Measurements from ENCODE around the gene RPS8.
"Not testable (repeated sequence)": the region's sequence is repeated elsewhere in the genome, so short reads cannot be mapped to it uniquely, and the experiment has no call there.

RPS8 gene

GRCh38 chr1:44775078-44775929 lies at the start of gene RPS8:
Gene RPS8, plus strand, starts transcription at chr1:44775540. Its CDS starts 57 bp downstream, at chr1:44775597.
- peak; percentile 45 to 92 (median 88) for DNase-seq

GRCh38 chr1:44730741-44731512 lies 44.4 kb upstream of the RPS8 start, which contains the start of gene RNU5D-1:
Gene RNU5D-1, minus strand, starts transcription at chr1:44731170.
- DNase-seq, result peak in 13 of 14 donors; percentile 11 to 88 (median 81)

DNA sequence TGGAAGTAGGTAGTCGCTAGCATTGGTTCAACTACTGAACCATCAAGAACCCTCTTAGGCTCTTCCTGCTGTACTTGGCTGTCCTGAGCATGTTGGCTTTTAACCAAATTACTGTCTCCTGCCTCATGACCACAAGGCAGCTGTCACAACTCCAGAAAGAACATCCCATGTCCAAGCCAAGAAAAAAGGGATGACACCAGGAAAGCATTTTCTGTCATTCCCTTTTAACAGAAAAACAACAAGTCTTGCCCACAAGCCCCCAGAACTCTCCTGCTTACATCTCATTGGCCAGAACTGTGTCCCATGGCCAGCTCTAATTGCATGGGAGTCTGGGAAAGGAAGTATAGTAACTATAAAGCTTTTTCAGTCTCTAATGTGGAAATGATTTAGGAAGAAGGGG lies 42.0 kb upstream of the RPS8 start:
- DNase-seq, result no peak

- DNase-seq, result no peak
Measured at GRCh38 chr1:44733784-44734183, 41.6 kb upstream of the RPS8 start.

- DNase-seq, result no peak
Measured at GRCh38 chr1:44735992-44736391, 39.3 kb upstream of the RPS8 start.

- DNase-seq, result not testable (repeated sequence)
Measured at GRCh38 chr1:44738953-44739306, 36.4 kb upstream of the RPS8 start.

DNA sequence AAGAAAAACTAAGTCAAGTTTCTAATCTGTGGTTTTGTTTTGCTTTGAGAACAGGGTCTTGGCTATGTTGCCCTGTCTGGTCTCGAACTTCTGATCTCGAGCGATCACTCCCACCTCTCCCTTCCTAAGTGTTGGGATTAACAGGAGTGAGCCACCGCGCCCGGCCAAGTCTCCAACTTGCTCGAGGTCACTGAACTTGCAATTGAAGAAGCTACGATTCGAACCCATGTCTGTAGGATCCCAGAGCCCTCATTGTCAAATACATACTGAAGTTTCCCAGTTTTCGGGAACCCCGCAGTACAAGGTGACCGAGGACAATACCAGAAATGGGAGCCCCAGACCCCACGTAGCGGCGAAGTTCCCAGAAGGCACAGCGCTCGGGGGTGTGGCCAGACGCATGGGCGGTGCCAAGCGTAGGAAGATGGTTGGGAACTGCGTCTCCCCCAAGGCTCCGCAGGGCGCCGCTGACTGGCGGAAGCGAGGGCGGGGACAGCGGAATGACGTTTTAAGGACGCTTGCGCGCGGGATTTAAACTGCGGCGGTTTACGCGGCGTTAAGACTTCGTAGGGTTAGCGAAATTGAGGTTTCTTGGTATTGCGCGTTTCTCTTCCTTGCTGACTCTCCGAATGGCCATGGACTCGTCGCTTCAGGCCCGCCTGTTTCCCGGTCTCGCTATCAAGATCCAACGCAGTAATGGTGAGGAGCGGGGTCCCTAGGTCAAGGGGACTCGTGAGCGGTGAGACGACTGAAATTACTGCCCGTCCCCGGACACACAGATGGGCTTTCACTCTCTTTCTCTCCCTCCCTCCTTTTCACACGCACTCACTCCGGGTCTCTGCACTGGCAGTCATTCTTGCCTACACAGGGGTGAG lies 35.8 kb upstream of the RPS8 start, which contains the start of gene KIF2C:
Gene KIF2C, plus strand, starts transcription at position 531 of the 872 bp plus-strand sequence. Its CDS starts 96 bp downstream, at position 627.
- peak; percentile 51 to 94 (median 90) for DNase-seq

GRCh38 chr1:44740179-44740617 lies 35.1 kb upstream of the RPS8 start:
- no peak for DNase-seq

DNA sequence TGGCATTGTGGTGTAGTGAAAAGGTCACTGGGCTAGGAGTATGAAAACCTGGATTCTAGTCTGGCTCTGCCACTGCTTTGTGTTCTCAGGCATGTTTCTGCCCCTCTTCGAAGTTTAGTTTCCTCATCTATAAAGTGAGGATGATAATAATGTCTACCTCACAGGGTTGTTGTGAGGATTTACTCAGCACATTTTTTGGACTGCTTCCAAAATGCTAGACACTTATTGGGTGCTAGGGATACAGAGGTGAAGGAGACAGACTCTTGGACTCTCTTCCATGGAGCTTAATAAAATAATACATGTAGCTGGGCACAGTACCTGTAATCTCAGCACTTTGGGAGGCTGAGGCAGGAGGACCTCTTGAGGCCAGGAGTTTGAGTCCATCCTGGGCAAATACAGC lies 32.1 kb upstream of the RPS8 start:
- DNase-seq, result no peak

DNA sequence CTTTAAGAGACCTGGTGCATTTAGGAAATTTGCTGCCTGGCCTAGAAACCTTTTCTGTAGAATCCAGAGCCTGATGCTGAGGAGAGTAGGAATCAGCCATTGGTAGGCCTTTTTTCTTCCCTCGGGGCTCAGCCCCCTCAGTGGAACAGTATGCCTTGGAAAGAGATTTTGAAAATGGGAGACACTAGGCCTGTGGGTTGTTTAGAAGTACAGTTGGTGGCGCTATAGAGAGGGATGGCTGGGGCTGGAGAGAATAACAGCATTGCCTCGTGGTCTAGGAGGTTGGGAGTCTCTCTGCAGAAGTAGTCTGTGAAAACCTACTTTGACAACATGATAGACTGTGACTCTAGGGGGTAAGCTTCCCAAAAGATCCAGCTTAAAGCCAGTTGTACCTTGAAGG lies 27.5 kb upstream of the RPS8 start:
- no peak for DNase-seq

DNA sequence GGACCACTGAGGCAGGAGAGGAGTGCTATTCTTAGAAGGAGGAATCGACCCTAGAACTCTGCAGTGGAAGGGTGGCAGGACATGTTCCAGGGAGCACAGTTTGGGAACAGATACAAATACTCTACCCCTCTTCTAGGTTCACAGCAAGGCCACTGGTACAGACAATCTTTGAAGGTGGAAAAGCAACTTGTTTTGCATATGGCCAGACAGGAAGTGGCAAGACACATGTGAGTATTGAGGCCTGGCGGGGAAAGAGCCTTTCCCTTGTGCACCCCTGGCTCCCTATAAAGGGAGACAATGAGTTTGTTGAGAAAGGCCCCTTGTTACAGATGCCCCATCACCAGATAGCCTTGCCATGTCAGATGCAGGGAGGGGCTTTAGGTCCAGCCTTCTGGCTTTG lies 17.9 kb upstream of the RPS8 start:
- DNase-seq, result no peak

DNA sequence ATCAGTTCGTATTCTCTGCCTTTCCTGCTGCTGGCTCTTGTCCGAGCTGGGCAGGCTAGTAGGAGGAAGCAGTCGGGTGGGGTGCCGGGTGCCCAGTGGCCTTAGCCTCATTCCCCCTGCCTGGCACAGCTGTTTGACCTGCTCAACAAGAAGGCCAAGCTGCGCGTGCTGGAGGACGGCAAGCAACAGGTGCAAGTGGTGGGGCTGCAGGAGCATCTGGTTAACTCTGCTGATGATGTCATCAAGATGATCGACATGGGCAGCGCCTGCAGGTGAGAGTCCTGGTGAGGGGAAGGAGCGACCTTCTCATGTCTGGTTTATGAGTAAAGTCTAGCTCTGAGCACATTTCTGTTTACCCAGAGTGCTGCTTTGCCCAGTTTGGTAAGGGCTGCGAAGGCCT lies 16.3 kb upstream of the RPS8 start:
- DNase-seq, result no peak

- no peak for DNase-seq
Measured at GRCh38 chr1:44760876-44761275, 14.5 kb upstream of the RPS8 start.

DNA sequence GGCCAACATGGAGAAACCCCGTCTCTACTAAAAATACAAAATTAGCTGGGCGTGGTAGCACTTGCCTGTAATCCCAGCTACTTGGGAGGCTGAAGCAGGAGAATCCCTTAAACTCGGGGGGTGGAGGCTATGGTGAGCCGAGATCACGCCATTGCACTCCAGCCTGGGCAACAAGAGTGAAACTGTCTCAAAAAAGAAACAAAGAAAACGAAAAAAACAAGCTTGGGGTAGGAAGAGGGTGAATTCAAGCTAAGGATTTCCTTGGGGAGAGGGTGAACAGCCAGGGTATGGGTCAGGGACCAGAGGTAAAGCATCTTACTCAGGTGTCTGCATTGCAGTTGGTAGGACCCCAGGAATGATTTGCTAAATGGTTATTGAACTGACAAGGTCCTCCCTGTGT lies 8.9 kb upstream of the RPS8 start:
- not testable (repeated sequence) for DNase-seq

- DNase-seq, result peak in 3 of 14 donors; percentile 16 to 71 (median 68)
Measured at GRCh38 chr1:44775930-44776729, 790 bp downstream of the RPS8 start.

GRCh38 chr1:44776730-44777068 lies 1.4 kb downstream of the RPS8 start:
- DNase-seq, result no peak

GRCh38 chr1:44777547-44777946 lies 2.2 kb downstream of the RPS8 start:
- DNase-seq, result no peak

GRCh38 chr1:44777969-44778635 lies 2.8 kb downstream of the RPS8 start:
- DNase-seq, result no peak

GRCh38 chr1:44778705-44779576 lies 3.6 kb downstream of the RPS8 start:
- DNase-seq, result no peak

- DNase-seq, result no peak
Measured at GRCh38 chr1:44780583-44781121, 5.3 kb downstream of the RPS8 start.
